NCI-H524 treated with DMSO at 0.1 percent for 48 hours (cell line): Measurements from ENCODE around the gene HTR2A.

Source experiments
- DNase-seq: peaks from one replicate; lab custom pipeline; 2025; lab: John Stamatoyannopoulos, UW

HTR2A gene

DNA sequence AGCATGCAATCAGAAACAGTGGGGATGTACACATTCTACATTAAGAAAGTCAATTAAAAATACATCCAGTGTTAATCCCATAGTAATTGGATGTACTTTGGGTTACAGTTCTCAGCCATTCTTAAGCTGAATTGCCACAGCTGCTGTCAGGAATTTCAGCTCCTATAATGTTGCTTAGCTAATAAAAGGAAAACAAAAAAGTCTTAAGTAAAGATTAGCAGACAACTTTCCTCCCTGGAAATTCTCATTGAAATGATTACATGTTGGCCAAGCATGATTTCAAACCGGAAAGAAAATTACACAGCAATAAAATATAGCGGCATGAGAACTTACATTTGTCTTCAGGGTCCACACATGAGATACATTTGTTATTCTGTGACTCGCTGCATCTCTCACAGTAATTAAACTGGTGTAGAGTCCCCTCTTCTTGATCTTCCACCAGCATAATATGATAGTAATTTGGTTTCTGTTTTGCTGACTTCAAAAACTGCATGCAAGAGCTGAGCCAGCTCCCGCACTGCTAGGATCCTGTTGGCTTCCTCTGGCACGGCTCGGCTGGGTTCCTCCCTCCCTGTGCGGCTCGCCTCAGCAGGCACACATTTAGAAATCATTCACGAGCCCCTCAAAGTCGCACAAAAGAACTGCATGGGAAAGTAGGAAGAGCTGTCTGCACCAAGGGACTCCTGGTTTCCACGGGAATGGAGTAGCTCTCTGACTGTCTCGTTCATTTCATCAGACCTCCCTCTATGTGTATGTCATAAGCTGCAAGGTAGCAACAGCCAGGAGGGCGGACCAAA lies at the start of gene HTR2A:
TSS of gene HTR2A (minus strand) at position 713 of the 797 bp plus-strand sequence. CDS start 1,147 bp downstream, outside the sequence.
- DNase-seq: no peak

DNA sequence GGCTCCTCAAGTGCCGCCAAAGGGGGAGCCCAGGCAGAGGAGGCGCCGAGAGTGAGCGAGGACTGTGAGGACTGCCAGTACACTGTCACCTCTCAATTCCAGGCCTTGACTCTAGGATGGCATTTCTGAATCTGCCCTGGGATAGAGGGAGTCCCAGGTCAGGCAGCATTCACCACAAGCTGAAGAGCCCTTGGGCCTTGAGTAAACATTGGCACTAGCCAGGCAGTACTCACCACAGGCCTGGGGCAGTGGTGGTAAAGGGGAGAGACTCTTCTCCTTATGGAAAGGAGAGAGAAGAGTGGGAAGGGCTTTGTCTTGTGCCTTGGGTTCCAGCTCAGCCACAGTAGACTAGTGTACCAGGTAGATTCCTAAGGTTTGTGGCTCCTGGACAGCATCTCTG lies 39.7 kb upstream of the HTR2A start:
- no peak for DNase-seq

DNA sequence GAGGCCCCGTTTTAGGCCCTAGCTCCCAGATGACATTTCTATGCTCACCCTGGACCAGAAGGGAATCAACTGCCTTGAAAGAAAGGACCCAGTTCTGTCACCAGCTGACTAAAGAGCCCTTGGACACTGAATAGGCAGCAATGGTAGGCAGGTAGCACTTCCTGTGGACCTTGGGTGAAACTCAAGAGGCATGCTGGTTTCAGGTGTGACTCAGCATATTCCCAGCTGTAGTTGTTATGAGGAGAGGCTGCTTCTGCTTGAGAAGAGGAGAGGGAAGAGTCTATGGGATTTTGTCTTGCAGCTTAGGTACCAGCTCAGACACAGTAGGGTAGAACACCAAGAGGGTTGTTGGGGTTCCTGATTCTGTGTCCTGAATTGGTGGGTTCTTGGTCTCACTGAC lies 37.9 kb upstream of the HTR2A start:
- no peak for DNase-seq

DNA sequence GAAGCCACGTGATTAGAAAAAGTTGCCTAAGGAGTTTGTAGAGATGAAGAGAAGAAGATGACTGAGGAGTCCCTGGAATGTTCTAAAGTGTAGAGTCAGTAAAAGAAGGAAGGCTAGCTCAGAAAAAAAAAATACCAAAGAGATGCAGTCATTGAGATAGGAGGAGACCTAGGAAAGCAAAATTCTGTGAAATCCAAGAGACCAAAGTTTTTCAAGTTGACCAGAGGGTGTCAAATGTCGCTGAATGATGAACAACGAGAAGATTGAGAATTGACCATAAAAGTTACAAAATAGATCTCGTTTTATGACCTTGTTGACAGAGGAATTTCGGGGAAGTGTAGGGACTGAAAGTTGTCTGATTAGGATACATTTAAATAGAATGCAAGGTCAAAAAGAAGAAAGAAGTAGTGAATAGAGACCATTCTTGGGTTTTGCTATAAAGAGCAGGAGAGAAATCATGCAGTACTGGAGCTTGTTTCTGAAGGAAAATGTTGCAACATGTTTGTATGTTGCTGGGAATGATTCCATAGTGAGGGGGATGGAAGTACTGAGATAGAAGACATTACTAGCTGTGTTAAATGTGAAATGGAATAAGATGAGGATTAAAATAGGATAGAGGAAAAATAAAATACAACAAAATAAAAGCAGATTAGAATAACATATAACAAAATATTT lies 30.2 kb upstream of the HTR2A start:
- DNase-seq: no peak

DNA sequence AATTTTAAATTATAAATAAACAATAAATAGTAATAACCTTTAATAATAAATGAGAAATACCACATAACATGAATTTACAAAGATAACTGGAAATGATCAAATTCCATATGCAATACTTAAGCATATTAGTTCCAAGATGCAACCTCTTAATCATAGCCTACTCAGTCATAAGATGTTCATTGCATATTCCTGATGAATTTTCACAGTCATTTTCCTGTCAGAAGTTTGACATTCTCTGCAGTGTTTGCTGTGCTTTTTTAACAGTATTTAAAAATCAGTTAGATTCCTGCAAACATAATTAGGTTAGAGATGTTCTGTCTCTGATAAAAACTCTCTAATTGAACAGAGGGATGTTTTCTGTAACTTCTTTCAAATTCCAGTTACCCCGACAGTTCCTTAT lies 28.6 kb upstream of the HTR2A start:
- DNase-seq: no peak

DNA sequence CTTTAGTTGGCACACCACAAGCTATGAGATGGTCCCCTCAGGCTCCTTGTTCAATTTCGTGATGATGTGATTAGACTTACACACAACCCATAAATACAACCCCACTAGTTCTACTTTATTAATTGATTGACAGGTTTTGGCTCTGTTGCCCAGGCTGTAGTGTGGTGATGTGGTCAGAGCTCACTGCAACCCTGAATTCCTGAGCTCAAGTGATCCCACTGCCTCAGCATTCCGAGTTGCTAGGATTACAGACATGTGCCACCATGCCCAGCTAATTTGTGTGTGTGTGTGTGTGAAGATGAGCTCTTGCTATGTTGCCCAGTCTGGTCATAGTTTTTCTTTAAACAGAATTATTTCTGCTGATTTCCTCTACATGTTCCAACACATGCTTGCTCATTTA lies 17.5 kb upstream of the HTR2A start:
- no peak for DNase-seq

DNA sequence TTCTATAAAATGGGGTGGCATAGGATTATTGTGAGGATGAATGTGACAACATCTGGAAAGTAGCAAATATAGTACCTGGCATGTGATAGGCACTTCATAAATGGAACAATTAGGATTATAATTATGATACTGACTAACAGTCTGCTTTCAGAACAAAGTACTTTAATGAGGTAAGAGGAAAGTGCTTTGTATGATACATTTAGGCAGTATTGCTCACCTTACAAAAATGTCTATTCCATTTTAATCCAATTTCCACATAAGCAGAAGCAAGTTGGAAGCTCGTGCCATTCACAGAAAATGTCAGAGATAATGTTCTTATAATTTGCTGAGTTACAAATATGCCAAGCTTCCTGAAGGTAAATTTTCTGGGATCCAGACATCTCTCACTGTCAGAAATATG lies 16.9 kb upstream of the HTR2A start:
- DNase-seq: no peak

DNA sequence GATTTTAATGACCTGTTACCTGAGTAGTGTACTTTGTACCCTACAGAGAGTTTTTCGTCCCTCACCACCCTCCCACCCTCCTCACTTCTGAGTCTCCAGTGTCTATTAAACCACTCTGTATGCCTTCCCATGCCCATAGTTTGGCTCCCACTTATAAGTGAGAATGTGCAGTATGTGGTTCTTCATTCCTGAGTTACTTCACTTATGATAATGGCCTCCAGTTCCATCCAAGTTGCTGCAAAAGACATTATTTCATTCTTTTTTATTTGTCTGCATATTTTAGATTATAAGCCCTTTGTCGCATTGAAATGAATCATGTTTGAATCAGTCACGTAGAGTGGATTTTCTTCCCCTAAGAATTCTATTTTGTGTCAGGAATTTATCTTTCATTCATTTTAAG lies 12.2 kb upstream of the HTR2A start:
- DNase-seq: no peak

DNA sequence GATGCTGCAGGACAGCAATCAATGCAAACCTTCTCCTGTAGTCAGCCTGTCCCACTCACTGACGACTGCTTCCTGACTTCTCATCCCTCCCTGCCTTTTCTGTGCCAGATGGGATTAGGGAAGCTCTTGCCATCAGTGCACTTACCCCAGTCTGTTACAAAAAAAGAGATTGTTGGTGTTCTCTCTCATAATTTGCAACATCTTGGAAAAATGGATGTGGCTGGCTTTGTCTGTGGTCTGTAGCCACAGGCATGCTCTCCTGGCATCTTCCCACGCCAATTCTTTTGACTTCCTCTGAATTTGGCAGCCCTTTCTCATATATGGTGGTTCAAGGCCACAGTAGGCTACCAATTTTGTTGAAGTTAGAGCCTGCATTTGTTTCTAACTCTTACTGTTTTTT lies 11.6 kb upstream of the HTR2A start:
- DNase-seq: no peak

DNA sequence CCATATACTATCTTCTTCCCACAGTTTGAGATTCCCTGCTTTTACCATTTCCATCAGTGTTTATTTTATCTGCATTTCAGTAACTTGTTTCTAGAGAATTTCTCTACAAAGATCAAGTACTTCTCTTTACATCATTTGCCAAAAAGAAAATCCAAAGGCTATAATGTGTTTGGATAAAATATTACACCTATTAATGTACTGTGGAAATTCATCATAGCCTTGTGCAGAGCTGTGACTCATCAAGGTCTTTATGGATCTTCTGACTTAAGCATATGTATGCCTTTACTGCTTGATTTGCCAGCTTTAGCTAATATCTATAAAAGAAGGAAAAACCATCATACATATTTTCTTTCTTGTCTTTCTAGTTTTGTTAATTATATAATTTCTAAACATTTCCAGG lies 9.6 kb upstream of the HTR2A start:
- no peak for DNase-seq

DNA sequence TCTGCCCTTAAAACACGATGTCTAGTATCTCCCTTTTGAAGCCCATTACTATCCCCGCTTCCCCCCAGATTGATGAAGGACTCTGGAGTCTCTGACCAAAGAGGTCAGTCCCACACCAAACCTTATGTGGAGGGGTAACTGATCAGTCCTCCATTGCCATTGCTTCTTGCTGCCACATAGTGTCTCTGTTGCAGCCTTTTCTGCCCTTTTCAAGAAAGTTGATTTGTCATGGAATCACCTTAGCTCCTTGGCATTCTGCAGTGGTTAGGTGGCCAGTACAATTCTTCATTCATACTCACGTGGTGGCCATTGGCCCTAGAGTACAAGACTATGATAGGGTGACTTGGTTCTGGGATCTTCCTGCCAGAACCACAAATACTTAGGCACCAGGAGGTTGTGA lies 8.4 kb upstream of the HTR2A start:
- DNase-seq: no peak

DNA sequence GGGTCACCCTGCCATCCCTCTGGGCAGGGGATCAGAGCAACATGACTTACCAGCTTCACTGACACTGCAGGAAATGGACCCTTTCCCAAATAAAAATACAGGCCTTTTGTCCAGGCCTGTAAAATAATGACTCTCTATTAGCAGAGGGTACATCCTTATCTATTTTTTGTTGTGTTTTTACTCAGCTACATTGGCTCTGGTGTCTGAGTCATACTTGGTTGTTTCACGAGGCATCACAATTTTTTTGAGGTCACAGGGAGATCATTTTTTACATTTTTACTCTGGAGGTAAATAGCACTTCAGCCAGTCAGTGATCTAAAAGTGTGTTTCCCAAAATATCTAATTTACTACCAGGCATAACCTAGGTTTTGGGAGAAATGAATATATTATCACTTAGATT lies 6.9 kb upstream of the HTR2A start:
- no peak for DNase-seq

DNA sequence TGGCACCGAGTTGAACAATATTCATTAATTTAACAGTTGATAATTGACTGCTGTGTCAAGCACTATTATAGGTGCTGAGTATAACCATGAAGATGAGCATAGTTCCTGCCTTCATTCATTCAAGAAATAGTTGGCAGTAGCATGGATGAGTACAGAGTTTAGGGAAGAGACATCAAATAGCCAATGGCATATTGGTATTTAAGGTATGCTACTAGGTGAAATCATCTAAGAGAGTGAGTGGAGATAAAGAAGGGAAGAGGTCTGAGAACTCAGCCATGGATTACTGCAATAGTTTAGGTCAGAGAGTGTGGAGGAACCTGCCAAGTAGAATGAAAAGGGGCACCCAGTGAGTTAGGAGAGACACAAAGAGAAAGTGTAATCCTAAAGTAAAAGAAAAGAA lies 4.9 kb upstream of the HTR2A start:
- no peak for DNase-seq

DNA sequence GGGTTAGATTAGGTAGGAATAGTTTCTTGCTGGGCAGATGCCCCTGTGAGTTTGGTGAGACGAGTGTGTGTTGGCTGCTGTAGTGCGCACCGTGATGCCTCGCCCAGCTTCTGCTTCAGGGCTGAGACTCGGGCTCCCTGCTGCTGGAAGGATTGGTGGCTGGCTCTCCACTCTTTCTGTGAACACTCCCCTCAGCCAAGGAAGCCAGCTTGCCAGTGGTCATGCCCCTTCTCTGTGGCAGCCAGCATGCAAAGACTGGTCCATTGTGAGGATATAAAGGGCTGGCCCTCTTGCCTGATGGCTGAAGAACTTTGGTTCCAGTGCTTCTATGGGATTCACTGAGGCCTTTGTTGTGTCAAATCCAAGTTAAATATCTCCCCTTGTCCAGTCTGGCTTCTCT lies 2.9 kb upstream of the HTR2A start:
- DNase-seq: no peak

DNA sequence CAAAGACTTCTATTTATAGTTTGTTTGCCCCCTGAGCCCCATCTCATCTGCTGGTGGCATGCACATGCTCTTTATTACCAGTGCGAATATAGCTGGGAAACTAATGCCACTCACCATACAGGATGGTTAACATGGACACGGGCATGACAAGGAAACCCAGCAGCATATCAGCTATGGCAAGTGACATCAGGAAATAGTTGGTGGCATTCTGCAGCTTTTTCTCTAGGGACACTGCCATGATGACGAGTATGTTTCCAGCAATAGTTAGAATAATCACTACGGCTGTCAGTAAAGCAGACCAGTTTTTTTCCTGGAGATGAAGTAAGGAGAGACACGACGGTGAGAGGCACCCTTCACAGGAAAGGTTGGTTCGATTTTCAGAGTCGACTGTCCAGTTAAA lies 1.5 kb downstream of the HTR2A start:
- no peak for DNase-seq

DNA sequence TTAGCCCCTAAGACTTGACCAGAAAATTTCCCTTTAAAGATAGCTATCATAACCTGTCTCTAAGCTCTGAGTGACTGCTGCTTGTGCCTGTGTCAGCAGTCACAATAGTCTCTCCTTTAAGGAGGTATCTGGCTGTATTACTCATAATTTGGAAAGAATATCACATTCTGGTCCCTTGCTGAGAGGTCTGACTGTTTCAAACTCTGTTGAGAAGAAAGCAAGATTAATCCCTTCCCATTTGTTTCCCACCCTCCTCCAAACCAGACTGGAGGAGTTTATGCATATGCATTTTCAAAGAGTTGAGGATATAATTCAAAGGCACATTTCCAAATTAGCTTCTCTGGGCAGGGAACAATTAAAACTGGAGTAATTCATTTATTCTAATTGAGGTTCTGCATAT lies 2.3 kb downstream of the HTR2A start:
- no peak for DNase-seq

DNA sequence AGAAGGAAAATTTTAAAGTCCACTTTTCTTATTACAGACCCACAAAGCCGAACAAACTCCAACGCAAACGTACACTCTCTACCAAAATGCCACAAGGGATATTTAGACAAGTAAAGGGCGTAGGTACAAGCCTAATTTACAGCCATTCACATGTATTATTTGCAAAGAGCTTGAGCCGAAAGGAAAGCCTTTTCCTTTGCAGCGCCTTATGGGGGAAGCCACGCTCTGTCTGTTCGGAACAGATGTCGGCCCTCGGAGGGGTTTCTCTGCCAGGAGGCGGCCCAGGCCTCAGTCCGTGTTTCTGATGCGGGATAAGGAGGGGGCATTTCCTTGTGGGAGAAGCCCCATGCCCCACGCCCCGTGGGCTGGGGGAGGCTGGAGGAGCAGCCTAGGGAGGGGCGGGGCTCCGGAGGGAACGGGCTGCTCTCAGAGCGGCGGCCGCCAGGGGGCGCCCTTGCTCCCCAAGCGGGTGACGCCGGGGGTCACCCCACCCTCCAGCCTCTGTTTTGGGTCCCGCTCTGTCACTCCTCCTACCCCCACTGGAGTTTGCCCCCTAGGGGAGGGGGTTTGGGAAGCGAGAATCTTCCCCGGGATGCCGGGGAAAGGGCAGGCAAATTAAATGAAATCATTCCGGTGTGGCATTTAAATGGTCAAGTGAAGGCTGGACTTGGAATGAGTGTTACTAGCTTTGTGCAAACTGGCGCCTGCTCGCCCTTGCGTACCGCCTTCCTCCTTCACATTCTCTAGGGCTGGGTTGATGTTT lies 2.9 kb downstream of the HTR2A start:
- no peak for DNase-seq

DNA sequence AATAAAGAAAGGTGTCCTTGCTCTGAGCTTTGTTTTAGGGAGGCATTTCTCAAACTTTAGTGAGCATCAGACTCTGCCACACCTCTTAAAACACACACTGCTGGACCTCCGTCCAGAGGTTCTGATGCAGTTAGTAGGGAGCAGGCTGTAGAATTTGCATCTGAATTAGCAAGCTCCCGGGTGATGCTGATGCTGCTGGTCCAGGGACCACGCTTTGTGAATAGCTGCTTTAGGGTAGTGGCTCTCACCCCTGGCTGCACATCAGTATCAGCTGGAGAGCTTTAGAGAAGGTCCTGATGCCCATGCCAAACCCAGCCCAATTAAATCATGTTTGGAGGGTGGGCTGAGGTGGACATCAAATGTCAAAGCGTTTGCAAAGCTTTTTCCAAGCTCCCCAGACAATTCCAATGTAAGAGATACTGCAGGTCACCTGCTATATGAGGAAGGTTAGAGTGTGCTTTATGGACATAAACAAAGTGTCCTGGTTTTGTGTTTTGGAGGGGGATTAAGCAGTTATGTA lies 3.6 kb downstream of the HTR2A start:
- DNase-seq: no peak

DNA sequence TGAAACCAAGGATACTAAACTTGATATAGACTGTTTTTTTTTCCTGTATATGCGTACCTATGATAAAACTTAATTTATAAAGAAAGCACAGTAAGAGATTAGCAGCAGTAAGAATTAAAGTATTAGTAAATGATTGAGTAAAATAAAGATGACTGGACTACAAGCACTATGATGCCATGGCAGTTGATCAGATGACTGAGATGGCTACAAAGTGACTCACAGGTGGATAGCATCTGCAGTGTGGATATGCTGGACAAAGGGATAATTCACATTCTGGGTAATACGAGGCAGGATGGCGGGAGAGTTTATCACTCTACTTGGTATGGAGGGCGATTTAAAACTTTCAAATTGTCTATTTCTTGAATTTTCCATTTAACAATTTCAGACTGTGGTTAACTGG lies 11.8 kb downstream of the HTR2A start:
- no peak for DNase-seq

DNA sequence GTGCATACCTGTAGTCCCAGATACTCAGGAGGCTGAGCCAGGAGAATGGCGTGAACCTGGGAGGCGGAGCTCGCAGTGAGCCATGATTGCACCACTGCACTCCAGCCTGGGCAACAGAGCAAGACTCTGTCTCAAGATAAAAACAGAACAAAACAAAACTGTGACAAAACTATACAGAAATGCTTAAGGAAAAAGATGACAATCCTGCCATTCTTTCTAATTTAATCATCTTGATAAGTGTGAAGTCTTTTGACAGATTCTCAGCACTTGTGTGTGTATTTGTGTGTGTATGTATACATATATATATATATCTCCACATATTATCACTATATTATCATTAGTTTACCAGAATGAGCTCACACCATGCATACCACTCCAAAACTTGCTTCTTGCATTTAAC lies 12.3 kb downstream of the HTR2A start:
- no peak for DNase-seq

DNA sequence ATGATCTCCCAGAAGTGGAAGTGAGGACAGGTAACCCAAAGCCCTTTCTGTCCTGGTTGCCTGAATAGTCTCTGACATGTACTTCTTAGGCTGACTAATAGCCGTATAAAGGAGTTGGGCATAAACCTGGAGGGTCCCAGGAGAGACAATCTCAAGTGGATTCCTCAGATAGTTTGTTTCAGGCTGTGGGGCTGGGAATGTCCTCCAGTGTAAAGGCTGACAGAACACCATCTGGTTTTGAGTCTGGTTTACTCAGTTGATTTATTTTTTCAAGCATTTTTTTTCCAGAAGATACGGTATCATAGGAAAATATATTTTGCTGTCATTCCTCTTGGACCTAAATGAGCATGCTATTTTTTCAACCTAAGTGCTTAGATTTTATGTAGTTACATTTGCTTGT lies 15.2 kb downstream of the HTR2A start:
- DNase-seq: no peak

DNA sequence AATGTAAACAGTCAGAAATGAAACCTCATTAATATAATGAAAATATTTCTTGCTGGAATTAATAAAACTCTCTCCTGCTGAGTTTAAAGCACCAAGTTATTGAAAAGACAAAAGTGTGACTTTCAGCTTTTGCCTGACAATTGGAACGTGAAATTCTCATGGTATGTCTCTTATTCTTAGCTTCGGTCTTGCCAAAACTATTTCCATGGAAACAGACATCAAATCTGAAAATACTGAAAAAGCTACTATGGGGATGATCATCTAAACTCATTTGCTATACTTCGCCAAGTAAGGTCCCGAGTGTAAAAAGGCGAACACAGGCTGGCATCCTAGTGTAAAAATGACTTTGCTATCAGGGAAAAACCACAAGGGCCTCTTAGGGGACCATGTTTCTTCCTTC lies 22.8 kb downstream of the HTR2A start:
- DNase-seq: no peak

DNA sequence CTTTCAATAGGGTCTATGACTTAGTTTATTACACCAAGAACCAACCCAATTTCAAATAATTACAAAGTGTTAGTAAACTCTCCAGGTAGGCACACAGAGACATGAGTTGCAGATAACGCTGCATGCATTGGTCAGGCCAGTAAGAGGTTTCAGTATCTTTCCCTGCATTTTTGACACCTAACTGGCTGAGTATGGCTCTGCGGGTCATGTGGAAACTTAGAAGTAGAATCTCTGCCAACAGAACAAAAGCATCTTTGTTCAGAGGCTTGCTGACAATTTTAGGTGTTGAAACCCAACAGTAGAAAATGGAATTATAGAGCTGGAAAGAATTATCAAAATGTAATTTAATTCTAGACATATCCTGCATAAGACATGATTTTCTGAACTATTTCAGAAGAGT lies 25.3 kb downstream of the HTR2A start:
- no peak for DNase-seq
